Measurements from ENCODE around the gene RYR2. TPM values are rescaled to one million over a fixed set of nuclear protein-coding genes. Genes with fewer than 3 reads are reported as not detected.

RYR2 gene
- total RNA-seq, 2 donors from 2014 or later, result 59.0 to 75.9 TPM

- no peak for DNase-seq (ENCODE audit: low spot score)
- ATAC-seq (ENCODE audit: insufficient number of reproducible peaks, low FRiP score, low read depth), result no peak
- no peak for TF ChIP-seq CTCF (IDR thresholded peaks at IDR 0.05)
- no peaks in the 10 kb centered on the region for H3K4me1 ChIP-seq (ENCODE audit: control insufficient read depth in 1 of 2, low read depth in 2 of 2)
- no peaks in the 10 kb centered on the region for H3K27me3 ChIP-seq (replicated peaks; ENCODE audit: insufficient read depth)
- no peak overlapping the region for H3K27ac ChIP-seq
- no peaks in the 10 kb centered on the region for H3K9me3 ChIP-seq
- no peak overlapping the region for H3K4me3 ChIP-seq
- no peaks in the 10 kb centered on the region for H3K36me3 ChIP-seq
Measured at GRCh38 chr1:237249120-237249519, 207.1 kb downstream of the RYR2 start.

- Histone ChIP-seq H3K9me3 (no peaks in the 10 kb centered on the region), H3K27ac (no peak overlapping the region), H3K4me1 (ENCODE audit: control insufficient read depth in 1 of 2, low read depth in 2 of 2) (no peaks in the 10 kb centered on the region), H3K27me3 (replicated peaks; ENCODE audit: insufficient read depth) (no peaks in the 10 kb centered on the region), H3K4me3 (no peak overlapping the region), H3K36me3 (no peaks in the 10 kb centered on the region)
- no peak for DNase-seq (ENCODE audit: low spot score)
- no peak for ATAC-seq (ENCODE audit: insufficient number of reproducible peaks, low FRiP score, low read depth)
- no peak for TF ChIP-seq CTCF (IDR thresholded peaks at IDR 0.05)
Measured at GRCh38 chr1:237250055-237250454, 208.1 kb downstream of the RYR2 start.

- peaks cover 6 to 12% of the 10 kb centered on the region in 2 donors for H3K4me1 ChIP-seq (ENCODE audit: control insufficient read depth in 1 of 2, low read depth in 2 of 2)
- no peak overlapping the region for H3K4me3 ChIP-seq
- H3K36me3 ChIP-seq, result no peaks in the 10 kb centered on the region
- TF ChIP-seq CTCF (IDR thresholded peaks at IDR 0.05), result no peak
- ATAC-seq (ENCODE audit: insufficient number of reproducible peaks, low FRiP score, low read depth), result no peak
- H3K27ac ChIP-seq, result no peak overlapping the region
- no peaks in the 10 kb centered on the region for H3K9me3 ChIP-seq
- no peak for DNase-seq (ENCODE audit: low spot score)
- no peaks in the 10 kb centered on the region for H3K27me3 ChIP-seq (replicated peaks; ENCODE audit: insufficient read depth)
Measured at GRCh38 chr1:237255071-237255470, 213.1 kb downstream of the RYR2 start.

- H3K36me3 ChIP-seq, result no peaks in the 10 kb centered on the region
- H3K27ac ChIP-seq, result peak overlapping the region; percentile 57 to 64
- H3K4me1 ChIP-seq (ENCODE audit: control insufficient read depth in 1 of 2, low read depth in 2 of 2), result peaks cover 6 to 12% of the 10 kb centered on the region in 2 donors
- peak; percentile 74 for ATAC-seq (ENCODE audit: insufficient number of reproducible peaks, low FRiP score, low read depth)
- peak; percentile 58 for DNase-seq (ENCODE audit: low spot score)
- TF ChIP-seq CTCF (IDR thresholded peaks at IDR 0.05), result no peak
- H3K27me3 ChIP-seq (replicated peaks; ENCODE audit: insufficient read depth), result no peaks in the 10 kb centered on the region
- H3K4me3 ChIP-seq, result no peak overlapping the region
- H3K9me3 ChIP-seq, result no peaks in the 10 kb centered on the region
Measured at GRCh38 chr1:237258871-237259270, 216.9 kb downstream of the RYR2 start.

- H3K9me3 ChIP-seq, result no peaks in the 10 kb centered on the region
- H3K36me3 ChIP-seq, result no peaks in the 10 kb centered on the region
- H3K27me3 ChIP-seq (replicated peaks; ENCODE audit: insufficient read depth), result no peaks in the 10 kb centered on the region
- no peak overlapping the region for H3K27ac ChIP-seq
- no peak for ATAC-seq (ENCODE audit: insufficient number of reproducible peaks, low FRiP score, low read depth)
- DNase-seq (ENCODE audit: low spot score), result no peak
- H3K4me1 ChIP-seq (ENCODE audit: control insufficient read depth in 1 of 2, low read depth in 2 of 2), result peaks cover 6 to 12% of the 10 kb centered on the region in 2 donors
- TF ChIP-seq CTCF (IDR thresholded peaks at IDR 0.05), result no peak
- no peak overlapping the region for H3K4me3 ChIP-seq
Measured at GRCh38 chr1:237261198-237261597, 219.2 kb downstream of the RYR2 start.
